HG03520 (cell line): Measurements from ENCODE around the gene CCR6.

ENCODE experiments used
- ATAC-seq: cut with Tn5 transposase; IDR thresholded peaks from one replicate; pipeline ENCODE4 v1.9.1; 2021; ENCODE audit warnings: mild to moderate bottlenecking, moderate library complexity; ENCODE audit not compliant: unreplicated experiment

The CCR6 gene

DNA sequence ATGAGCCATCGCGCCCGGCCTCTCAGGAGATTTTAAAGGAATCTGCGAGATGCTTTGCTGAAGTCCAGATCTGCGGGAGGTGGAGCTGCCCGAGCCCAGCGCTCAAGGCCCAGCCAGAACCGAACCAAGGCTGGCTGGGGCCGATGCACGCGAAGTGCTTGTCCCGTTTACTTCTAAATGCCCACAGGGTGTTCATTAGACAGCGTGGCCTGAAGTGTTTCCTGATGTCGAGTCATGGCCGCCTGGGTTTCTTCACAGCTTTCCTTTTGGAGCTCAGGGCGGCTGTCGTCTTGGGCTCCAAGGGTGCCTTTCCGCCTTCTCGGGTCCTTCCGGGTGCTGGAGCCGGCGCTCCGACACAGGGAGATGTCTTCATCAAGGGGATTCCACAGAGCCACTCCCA, 25.1 kb upstream of the CCR6 start:
- ATAC-seq, result no peak

- ATAC-seq, result no peak
Measured at GRCh38 chr6:167098825-167099225, 24.1 kb upstream of the CCR6 start.

GRCh38 chr6:167099707-167100106, 23.2 kb upstream of the CCR6 start:
- ATAC-seq, result no peak

- no peak for ATAC-seq
Measured at GRCh38 chr6:167100241-167100674, 22.6 kb upstream of the CCR6 start.

- no peak for ATAC-seq
Measured at GRCh38 chr6:167102318-167102717, 20.6 kb upstream of the CCR6 start.

DNA sequence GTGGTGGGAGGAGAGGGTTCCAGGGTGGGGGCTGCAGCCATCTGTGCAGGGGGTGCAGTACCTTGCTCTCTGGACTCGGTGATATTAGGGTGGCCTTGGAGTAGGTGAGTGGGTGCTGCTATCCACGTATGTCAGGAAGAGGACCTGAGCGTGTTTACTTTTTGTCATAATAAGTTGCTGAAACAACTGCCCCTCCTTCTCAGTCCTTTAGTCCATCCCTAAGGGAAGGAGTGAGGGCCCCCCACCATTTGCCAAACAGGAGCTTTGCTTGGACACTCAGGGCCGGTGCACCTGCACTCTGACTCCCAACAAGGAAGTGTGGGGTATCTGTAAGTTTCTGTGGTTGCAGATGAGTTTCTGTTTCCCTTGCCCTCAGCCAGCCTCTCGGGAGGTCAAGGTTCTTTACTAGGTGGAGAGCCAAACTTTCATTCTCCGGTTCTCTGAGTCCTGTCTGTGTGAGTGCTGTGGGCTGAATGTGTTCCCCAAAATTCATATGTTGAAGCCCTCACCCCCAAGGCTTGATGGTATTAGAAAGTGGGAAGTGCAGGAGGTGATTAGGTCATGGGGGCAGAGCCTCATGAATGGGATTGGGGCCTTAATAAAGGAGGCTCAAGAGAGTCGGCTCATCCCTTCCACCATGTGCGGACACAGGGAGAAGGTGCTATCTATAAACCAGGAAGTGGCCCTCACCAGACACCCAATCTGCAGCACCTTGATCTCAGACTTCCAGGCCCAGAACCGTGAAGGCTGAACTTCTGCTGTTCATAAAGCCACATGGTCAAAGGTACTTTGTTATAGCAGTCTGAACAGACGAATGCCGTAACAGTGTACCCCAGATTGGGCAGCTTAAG, 19.6 kb upstream of the CCR6 start:
- peak; percentile 97 for ATAC-seq

- ATAC-seq, result no peak
Measured at GRCh38 chr6:167104388-167104787, 18.5 kb upstream of the CCR6 start.

GRCh38 chr6:167105060-167105459, 17.8 kb upstream of the CCR6 start:
- ATAC-seq, result no peak

DNA sequence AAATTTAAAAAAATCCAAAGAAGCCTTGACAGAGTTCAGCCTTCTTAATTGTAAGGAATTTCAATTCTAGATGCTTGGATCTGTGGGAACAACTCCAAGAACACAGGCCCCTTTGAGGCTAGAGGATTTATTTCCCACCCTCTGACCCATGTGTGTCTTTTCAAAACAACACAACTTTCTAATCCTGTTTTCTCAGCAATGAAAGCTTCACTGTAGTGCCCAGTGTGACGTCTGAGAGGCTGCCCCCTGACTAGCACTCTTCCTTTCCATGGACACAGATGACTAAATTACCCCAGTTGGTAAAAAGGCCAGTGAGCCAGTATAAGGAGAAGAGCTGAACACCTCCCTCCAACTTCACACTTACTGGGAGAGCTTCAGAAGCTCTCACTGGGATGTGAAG, 16.5 kb upstream of the CCR6 start:
- ATAC-seq, result no peak

DNA sequence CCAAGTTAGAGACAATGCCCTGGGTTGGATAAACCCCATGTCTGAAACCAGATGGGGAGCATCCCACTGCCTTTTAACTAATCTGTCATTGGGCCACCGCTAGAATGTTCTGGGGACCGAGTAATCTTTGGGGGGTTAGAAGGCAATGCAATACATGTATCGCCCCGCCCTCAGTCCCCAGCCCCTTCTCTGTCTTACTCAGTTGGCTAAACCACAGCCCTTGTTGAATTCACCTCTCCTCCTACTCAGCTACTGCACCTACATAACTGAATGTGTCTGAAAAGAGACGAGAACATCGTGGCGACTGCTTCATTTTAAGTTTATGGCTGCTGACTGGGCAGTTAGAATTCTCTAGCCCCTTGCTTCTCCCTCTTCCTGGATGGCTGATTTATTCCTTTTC, 15.1 kb upstream of the CCR6 start:
- no peak for ATAC-seq

GRCh38 chr6:167108278-167108677, 14.6 kb upstream of the CCR6 start:
- no peak for ATAC-seq

- ATAC-seq, result no peak
Measured at GRCh38 chr6:167109651-167110050, 13.2 kb upstream of the CCR6 start.

DNA sequence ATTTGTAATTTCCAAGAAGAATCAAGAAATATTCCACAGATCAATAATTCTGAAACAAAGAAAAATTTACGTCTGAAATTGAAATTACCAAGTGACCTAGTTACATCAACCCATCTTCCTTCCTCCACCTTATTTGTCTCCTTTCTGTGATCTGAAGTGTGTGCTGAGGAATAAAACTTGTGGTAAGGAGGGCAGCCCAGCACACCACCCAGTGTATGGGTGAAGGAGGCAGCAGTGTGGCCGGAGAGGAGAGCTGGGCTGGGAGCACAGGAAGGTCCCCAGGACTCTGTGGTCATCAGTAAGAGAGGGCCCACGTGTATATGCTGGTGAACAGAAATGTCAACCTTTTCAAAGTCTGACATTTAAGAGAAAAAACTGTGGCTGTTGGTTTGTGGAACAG, 11.3 kb upstream of the CCR6 start:
- no peak for ATAC-seq

DNA sequence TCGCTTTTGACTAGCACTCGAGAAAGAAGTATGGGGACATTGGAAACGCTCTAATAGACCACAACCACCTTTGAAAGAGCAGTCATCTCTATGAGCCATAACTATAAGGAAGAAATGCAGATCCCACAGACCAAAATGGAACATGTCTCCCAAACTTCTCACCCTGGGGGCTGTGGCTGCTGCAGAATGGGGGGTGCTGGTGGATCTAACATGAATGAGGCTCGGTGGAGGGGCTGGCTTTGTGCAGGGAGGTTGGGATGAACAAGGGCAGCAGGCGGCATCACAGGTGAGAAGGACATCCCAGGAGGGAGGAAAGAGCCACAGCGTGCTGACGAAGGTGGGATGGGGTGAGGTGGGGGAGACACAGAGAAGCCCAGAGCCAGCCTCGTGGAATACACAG, 10.5 kb upstream of the CCR6 start:
- ATAC-seq, result no peak

GRCh38 chr6:167113047-167113754, 9.7 kb upstream of the CCR6 start:
- ATAC-seq, result peak; percentile 36

GRCh38 chr6:167113935-167114910, 8.7 kb upstream of the CCR6 start:
- peak; percentile 85 for ATAC-seq

DNA sequence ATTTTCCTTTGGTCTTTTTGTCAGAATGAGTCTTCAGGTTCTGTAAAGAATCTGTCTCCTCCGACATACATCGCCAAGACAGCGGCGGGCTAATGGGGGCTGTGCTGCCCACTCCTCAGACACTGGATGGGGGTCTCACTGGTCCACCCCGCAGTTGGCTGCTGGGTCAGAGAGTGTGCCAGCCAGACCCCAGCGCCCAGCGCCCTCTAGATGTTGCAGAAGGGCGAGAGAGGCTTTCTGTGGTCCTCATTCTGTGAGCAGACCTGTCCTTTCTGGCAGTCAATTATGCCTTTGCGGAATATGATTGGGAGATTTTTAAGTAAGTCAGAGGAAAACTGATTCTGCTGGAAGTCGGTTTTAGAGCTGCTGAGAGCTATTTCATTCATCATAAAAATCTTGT, 7.8 kb upstream of the CCR6 start:
- no peak for ATAC-seq

DNA sequence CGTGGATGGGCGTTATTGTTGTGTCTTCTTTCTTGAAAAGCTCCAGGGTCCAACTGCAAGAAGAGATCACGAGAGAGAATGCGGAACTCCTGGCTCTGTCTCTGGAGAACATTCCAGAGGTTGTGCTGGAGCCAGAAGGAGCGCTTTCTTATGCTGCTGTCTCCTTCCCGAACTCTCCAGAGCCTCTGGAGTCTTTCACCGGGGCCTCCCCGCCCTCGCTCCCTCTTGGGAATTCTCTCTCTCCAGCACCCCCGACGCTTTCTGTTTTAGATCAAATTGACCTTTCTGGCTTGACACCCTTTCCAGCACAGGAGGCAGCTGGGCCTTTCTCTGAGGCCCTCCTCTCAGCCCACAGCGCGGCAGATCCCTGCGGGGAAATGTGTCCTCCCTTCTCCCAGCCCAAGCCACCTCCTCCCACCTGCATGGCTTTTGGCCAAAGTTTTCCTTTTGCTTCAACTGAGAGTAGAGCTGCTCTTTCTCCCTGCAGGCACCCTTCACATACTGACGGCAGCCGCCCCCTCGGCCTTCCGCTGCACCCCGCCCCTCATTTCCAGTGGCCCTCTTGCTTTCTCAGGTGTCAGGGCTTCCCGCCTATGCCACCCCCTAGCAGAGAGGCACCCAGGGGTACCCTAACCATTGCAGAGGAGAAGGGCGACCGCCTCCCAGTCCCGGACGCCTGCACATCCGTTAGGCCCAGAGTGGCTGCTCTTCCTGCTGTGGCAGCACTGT, 6.6 kb upstream of the CCR6 start:
- no peak for ATAC-seq

DNA sequence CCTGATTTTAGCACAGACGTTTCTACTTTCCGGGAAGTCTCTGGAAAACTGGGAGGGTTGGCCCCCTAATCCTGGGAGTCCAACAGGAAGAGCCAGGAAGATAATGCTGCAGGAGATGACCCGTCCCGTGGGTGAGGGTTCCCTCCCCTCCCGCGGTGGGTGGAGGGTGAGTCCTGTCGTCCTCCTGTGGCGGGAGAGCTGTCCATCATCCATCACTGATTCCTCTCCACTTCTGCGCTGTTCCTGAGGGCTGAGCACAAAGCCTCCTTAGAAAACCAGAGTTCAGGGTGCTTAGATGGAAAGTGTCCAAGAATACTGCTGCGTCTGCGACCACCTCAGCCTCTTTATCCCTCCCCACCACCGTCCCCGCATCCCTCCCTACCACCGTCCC, 6.1 kb upstream of the CCR6 start:
- no peak for ATAC-seq

- ATAC-seq, result no peak
Measured at GRCh38 chr6:167118006-167118405, 4.9 kb upstream of the CCR6 start.

DNA sequence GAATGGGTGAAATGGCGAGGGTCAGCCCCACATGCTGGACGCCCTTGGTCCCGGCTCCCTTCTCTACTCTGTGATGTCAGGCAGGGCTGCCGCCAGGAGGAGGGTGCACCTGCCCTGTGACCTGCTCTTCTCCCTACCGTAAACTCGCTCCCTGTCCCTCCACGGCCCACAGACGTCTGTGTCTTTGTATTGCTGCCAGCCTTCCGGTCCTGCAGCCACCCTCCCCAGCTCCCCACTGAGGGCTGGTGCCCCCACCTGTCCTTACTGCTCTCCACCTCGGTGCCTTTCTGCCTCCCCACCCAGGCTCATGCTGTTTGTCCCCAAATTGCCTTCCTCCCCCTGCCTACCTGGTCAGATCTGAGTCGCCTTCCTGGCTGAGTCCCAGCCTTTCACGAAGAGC, 4.1 kb upstream of the CCR6 start:
- ATAC-seq, result no peak
